Activated CD8-positive, alpha-beta memory T cell treated with anti-CD3 and anti-CD28 coated beads, Interleukin-2, amount 10 ng/mL, durations not matched to agents 7 days and 5 days (primary cell): ENCODE measurements around the gene CACNB4. TPM values are rescaled to one million over a fixed set of nuclear protein-coding genes. Genes with fewer than 3 reads are reported as not detected.

Experiments used
- ATAC-seq: fragments of 150-1000 bp; cut with Tn5 transposase; one replicate; pipeline ENCODE4 v1.10.0; 2021; ENCODE audit warnings: moderate library complexity
- CTCF ChIA-PET: fragments of 350-600 bp; sonication (Branson Sonifier 250); formaldehyde crosslinking; loops from one replicate; lab custom pipeline; 2021; ENCODE audit warnings: antibody characterized with exemption; lab: Charles Lee
- DNase-seq: peaks from one replicate; pipeline ENCODE4 v3.0.0-alpha.2; 2020
- H3K27ac Mint-ChIP-seq: one replicate; pipeline ENCODE4 v1.8.0; 2021; ENCODE audit warnings: mild to moderate bottlenecking, mixed read lengths
- H3K27me3 Mint-ChIP-seq: one replicate; pipeline ENCODE4 v1.8.0; 2021; ENCODE audit warnings: mixed read lengths
- H3K36me3 Mint-ChIP-seq: one replicate; pipeline ENCODE4 v1.8.0; 2021; ENCODE audit warnings: mild to moderate bottlenecking, mixed read lengths
- H3K4me1 Mint-ChIP-seq: one replicate; pipeline ENCODE4 v1.8.0; 2021; ENCODE audit warnings: mixed read lengths
- H3K4me3 Mint-ChIP-seq: one replicate; pipeline ENCODE4 v1.8.0; 2021; ENCODE audit warnings: mild to moderate bottlenecking, moderate library complexity, mixed read lengths
- H3K9me3 Mint-ChIP-seq: one replicate; pipeline ENCODE4 v1.8.0; 2022; ENCODE audit warnings: low read depth, mixed read lengths
- total RNA-seq, 2 experiments: library from RNA; stranded (reverse); gene quantifications; one replicate each; pipeline ENCODE4 v1.2.3, GENCODE V29; 2021

CACNB4 gene
- total RNA-seq, 2 experiments from 2014 or later: 0.14 to 0.23 TPM

DNA sequence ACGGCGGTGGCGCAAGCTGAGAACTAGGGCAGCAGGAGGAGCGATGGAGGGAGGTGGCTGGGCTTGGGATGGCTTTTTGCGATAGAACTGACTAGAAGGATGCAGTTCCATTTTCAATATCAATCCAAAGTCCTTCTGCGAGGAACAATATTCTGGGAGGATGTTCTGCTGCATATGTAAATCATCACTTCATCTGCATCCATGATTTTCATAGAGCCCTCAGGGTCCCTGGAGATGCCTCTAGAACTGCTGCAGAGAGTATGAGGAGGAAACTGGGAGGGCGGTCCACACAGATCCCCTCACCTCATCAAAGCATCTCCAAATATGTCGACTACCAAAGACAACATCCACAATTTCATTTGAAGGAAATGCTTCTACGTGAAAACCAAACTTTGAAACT is 20.8 kb downstream of the CACNB4 start:
- ATAC-seq: no peak
- Mint-ChIP-seq H3K4me1 (no peaks in the 10 kb centered on the region), H3K9me3 (no peaks in the 10 kb centered on the region)

GRCh38 chr2:152075461-152076050 is 23.3 kb downstream of the CACNB4 start:
- no peaks in the 10 kb centered on the region for H3K27me3 Mint-ChIP-seq
- H3K4me3 Mint-ChIP-seq: no peak overlapping the region
- no peaks in the 10 kb centered on the region for H3K36me3 Mint-ChIP-seq
- no peaks in the 10 kb centered on the region for H3K4me1 Mint-ChIP-seq
- no peak overlapping the region for H3K27ac Mint-ChIP-seq
- DNase-seq (no peak), ATAC-seq (no peak)
- no peaks in the 10 kb centered on the region for H3K9me3 Mint-ChIP-seq
- CTCF ChIA-PET: no interaction called here

More for the DNA sequence above, 20.8 kb downstream of the CACNB4 start:
- H3K4me3 Mint-ChIP-seq: no peak overlapping the region
- DNase-seq: no peak
- H3K36me3 Mint-ChIP-seq: no peaks in the 10 kb centered on the region
- CTCF ChIA-PET: no interaction called here
- no peak overlapping the region for H3K27ac Mint-ChIP-seq
- H3K27me3 Mint-ChIP-seq: no peaks in the 10 kb centered on the region

DNA sequence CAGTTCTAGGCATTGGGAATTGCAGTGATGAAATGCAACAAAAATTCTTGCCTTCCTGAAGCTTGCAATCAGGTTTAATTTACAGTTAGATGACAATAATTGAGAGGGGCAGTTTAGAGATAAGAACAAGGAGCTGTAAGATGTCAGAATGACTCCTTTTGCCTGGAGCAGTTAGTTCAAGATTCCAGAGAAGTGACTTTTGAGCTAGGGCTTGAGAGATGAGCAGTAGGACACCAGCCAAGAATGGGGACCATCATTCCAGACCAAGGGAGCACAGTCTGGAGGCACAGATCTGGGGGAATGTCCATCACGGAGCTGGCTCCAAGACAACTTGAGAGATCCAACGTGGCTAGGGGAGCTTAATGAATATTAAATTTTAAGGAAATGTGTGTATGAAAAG is 26.8 kb downstream of the CACNB4 start:
- no peak for ATAC-seq
- Mint-ChIP-seq H3K4me3 (no peak overlapping the region), H3K9me3 (no peaks in the 10 kb centered on the region), H3K4me1 (no peaks in the 10 kb centered on the region), H3K27me3 (no peaks in the 10 kb centered on the region), H3K27ac (no peak overlapping the region), H3K36me3 (no peaks in the 10 kb centered on the region)
- no peak for DNase-seq
- CTCF ChIA-PET: no interaction called here

GRCh38 chr2:152071518-152071917 is 27.3 kb downstream of the CACNB4 start:
- no peak overlapping the region for H3K27ac Mint-ChIP-seq
- ATAC-seq: no peak
- H3K27me3 Mint-ChIP-seq: no peaks in the 10 kb centered on the region
- no peaks in the 10 kb centered on the region for H3K4me1 Mint-ChIP-seq
- no peaks in the 10 kb centered on the region for H3K36me3 Mint-ChIP-seq
- no peak overlapping the region for H3K4me3 Mint-ChIP-seq
- CTCF ChIA-PET: no interaction called here
- H3K9me3 Mint-ChIP-seq: no peaks in the 10 kb centered on the region
- DNase-seq: no peak

- H3K27ac Mint-ChIP-seq: no peak overlapping the region
- CTCF ChIA-PET: no interaction called here
- no peaks in the 10 kb centered on the region for H3K9me3 Mint-ChIP-seq
- H3K4me1 Mint-ChIP-seq: no peaks in the 10 kb centered on the region
- DNase-seq (no peak), ATAC-seq (no peak)
- H3K4me3 Mint-ChIP-seq: no peak overlapping the region
- no peaks in the 10 kb centered on the region for H3K36me3 Mint-ChIP-seq
- peaks cover under 1% of the 10 kb centered on the region for H3K27me3 Mint-ChIP-seq
Observed at GRCh38 chr2:152071092-152071491, 27.8 kb downstream of the CACNB4 start.

DNA sequence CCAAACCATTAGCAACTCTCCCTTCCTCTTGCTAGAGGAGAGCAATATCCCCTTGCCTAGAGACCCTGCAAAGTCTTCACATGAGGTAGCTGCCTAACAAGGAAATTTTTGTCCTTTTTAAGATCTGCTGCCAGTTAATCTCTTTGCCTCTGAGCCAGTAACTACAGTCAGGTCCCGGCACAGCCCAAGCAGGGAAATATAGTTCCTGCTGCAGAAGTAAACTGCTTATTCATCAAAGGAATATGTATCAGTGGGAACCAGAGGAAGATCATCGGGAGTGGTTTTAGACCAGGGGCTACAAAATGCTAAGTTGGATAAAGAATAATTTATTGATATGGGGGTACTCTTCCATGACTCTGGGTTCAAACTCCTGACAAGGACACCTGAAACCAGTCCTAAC is 30.6 kb downstream of the CACNB4 start:
- no peak overlapping the region for H3K27ac Mint-ChIP-seq
- no peak overlapping the region for H3K4me3 Mint-ChIP-seq
- no peak for DNase-seq
- H3K4me1 Mint-ChIP-seq: no peaks in the 10 kb centered on the region
- CTCF ChIA-PET: no interaction called here
- ATAC-seq: no peak
- peaks cover 10% of the 10 kb centered on the region for H3K27me3 Mint-ChIP-seq
- no peaks in the 10 kb centered on the region for H3K36me3 Mint-ChIP-seq
- no peaks in the 10 kb centered on the region for H3K9me3 Mint-ChIP-seq

DNA sequence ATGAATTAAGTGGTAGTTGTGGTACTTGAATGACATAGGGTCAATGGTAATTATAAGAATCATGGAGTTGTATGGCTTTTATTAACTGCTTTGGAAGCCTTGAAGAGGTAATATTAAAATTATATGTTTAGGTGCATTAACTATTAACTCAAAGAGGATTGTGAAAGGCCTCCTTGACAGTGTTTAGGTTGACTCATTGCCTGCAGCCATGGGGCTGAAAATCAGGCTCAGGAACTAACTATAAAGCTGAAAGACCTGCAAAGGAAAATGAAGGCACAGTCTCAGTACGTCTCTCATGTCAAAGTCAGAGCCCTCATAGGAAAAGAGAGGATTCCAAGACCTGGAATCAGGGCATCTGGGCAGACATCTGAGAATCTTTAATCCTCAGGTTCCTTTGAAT is 31.0 kb downstream of the CACNB4 start:
- H3K27ac Mint-ChIP-seq: no peak overlapping the region
- no peaks in the 10 kb centered on the region for H3K9me3 Mint-ChIP-seq
- no peak overlapping the region for H3K4me3 Mint-ChIP-seq
- CTCF ChIA-PET: no interaction called here
- DNase-seq: no peak
- no peak for ATAC-seq
- H3K36me3 Mint-ChIP-seq: no peaks in the 10 kb centered on the region
- H3K27me3 Mint-ChIP-seq: peaks cover 12% of the 10 kb centered on the region
- no peaks in the 10 kb centered on the region for H3K4me1 Mint-ChIP-seq

DNA sequence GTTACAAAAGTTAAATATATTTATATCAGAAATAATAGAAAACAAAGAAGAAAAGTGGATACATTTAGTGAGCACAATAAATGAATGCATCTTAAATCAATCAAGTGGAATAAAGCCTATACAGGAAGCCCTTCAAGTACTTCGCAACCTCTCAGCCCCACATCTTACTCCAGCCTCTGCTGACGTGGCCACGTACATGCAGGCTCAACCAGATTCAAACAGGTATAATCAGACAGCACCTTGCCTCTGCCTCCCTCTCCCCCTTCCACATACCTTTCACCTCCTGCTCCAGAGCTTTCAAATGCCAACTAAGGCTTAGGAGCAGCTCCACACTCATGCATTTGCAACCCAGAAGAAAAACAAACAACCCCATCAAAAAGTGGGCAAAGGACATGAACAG is 32.9 kb downstream of the CACNB4 start:
- CTCF ChIA-PET: no interaction called here
- Mint-ChIP-seq H3K9me3 (no peaks in the 10 kb centered on the region), H3K4me1 (no peaks in the 10 kb centered on the region), H3K36me3 (no peaks in the 10 kb centered on the region), H3K27ac (no peak overlapping the region), H3K27me3 (peaks cover 16% of the 10 kb centered on the region), H3K4me3 (no peak overlapping the region)
- ATAC-seq (no peak), DNase-seq (no peak)

DNA sequence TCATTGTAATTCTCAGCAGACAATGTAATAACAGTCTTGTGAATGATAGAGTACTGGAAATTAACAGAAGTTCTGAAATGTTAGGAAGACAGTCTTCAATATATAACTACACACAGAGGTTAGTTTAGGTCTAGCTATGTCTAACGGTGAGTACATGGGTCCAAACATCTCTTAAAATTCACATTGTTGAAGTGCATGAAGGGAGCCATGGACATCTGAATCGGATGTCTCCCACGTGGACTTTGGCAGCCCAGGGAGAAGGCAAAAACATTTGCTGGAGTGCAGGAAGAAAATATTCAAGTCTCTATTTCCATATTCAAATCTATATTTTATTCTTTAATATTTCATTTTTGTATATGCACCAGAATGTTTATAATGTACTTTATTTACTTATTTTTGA is 34.8 kb downstream of the CACNB4 start:
- ATAC-seq (no peak), DNase-seq (no peak)
- H3K4me3 Mint-ChIP-seq: no peak overlapping the region
- CTCF ChIA-PET: no interaction called here
- H3K27me3 Mint-ChIP-seq: peaks cover 16% of the 10 kb centered on the region
- H3K4me1 Mint-ChIP-seq: no peaks in the 10 kb centered on the region
- H3K36me3 Mint-ChIP-seq: no peaks in the 10 kb centered on the region
- H3K9me3 Mint-ChIP-seq: no peaks in the 10 kb centered on the region
- no peak overlapping the region for H3K27ac Mint-ChIP-seq

DNA sequence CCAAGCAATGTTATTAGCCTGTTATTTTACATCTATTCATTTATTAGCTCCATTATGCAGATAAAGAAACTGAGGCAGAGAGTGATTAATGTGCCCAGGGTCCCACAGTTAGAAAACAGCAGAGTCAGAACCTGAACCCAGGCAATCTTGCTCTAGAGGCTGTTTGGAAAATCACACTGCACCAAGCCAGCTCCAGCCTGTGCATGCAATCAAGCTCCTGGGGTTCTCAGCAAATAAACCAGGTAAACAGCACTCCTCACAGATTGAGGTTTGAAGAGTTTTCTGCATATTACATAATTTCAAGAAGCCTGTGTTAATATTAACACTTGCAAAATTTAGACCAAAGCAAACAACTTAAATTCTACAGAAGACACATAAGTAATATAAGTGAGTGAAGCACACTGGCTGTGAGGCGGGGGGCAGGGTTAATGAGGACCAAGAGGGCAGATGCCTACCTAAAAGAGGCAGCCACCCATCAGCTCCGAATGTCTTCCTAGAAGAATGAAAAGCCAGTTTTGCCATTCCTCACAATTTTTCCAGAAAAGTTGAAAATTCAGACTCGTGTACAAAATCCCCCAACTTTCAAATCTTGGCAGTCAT is 35.4 kb downstream of the CACNB4 start:
- CTCF ChIA-PET: no interaction called here
- Mint-ChIP-seq H3K27ac (no peak overlapping the region), H3K4me3 (no peak overlapping the region), H3K4me1 (no peaks in the 10 kb centered on the region), H3K9me3 (no peaks in the 10 kb centered on the region), H3K27me3 (peaks cover 16% of the 10 kb centered on the region), H3K36me3 (no peaks in the 10 kb centered on the region)
- no peak for ATAC-seq
- no peak for DNase-seq

DNA sequence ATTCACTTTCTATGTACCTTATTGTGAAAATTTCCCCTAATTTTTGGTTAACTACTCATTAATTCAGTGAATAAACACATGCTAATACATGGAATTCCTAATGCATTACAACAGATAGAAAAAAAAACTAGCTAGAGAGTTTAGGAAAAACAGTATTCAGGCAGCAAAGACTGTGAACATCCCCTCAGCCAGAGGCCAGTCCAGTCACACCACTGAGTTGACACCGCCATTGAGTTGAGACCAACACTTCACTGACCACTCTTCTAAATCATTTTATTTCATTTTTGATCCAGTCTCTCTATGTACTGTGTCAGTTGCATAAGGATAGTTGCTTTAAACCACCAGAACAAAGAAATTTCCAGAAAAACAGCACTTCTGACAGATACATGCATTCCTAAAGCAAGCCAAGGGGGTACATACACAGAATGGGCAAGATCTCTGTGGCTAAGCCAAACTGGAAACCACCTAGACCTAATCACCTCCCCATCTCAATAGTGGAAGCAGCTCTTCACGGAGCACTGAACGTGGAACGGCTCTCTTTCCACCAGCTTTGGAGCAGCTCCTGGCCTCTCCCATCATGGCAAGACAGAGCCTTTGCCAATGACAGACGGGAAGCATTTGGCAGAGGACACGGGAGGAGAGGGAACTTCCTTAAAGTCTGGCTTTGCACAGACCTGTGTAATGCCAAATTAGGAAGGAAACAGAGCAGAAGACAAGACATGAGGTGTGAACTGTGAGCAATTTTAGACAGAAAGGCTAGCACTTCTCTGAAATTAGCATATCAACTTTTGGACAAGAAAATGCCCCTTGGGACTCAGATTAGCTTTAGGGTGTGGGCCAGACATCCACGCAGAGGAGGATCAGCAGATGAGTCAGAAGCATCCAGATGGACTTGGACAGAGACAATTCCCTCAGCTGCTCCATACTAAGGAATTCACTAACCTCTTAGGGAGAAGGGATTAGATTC is 36.4 kb downstream of the CACNB4 start:
- no peaks in the 10 kb centered on the region for H3K9me3 Mint-ChIP-seq
- ATAC-seq (no peak), DNase-seq (no peak)
- no peaks in the 10 kb centered on the region for H3K36me3 Mint-ChIP-seq
- H3K27ac Mint-ChIP-seq: no peak overlapping the region
- H3K27me3 Mint-ChIP-seq: peaks cover 19% of the 10 kb centered on the region
- H3K4me3 Mint-ChIP-seq: no peak overlapping the region
- H3K4me1 Mint-ChIP-seq: no peaks in the 10 kb centered on the region
- CTCF ChIA-PET: no interaction called here

DNA sequence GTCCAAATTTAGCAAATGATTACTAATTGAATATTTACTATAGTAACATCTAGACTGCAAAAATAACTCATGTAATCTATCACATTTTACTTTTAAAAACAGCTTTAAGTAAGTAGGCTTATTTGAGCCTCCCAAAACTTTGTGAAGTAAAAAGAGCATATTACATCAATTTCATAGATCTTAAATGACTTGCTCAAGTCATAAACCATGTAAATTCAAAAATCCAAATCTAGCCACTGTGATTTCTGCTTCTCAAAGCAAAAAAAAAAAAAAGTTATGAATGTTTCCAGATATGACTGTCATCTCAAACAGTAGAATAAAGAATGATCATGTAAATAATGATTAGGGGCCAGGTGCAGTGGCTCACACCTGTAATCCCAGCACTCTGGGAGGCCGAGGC is 37.5 kb downstream of the CACNB4 start:
- Mint-ChIP-seq H3K36me3 (no peaks in the 10 kb centered on the region), H3K9me3 (no peaks in the 10 kb centered on the region), H3K4me1 (no peaks in the 10 kb centered on the region), H3K4me3 (no peak overlapping the region), H3K27ac (no peak overlapping the region), H3K27me3 (peaks cover 19% of the 10 kb centered on the region)
- DNase-seq: no peak
- CTCF ChIA-PET: no interaction called here
- ATAC-seq: no peak

- Mint-ChIP-seq H3K9me3 (no peaks in the 10 kb centered on the region), H3K36me3 (no peaks in the 10 kb centered on the region), H3K4me1 (no peaks in the 10 kb centered on the region), H3K4me3 (no peak overlapping the region), H3K27ac (no peak overlapping the region), H3K27me3 (peaks cover 14% of the 10 kb centered on the region)
- ATAC-seq (no peak), DNase-seq (no peak)
- CTCF ChIA-PET: no interaction called here
Observed at GRCh38 chr2:152058655-152059054, 40.2 kb downstream of the CACNB4 start.

DNA sequence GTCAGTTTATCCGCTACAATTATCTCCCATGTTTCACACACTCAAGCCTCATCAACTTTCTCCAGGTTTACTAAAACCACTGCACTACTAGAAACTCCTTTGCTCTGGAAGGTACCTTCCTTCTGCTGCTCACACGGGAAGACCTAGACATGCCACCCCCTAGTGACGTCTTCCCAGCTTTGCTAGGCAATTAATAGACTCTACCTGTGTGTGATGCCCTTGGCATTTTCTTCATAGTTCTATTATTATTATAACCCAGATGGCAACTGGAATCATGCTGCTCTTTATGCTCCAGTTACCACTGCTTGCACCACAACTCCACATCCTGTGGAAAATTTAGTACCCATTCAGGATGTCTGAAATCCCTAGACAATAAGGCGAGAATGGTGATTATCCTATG is 42.4 kb downstream of the CACNB4 start:
- Mint-ChIP-seq H3K27me3 (peaks cover 3% of the 10 kb centered on the region), H3K9me3 (no peaks in the 10 kb centered on the region), H3K36me3 (no peaks in the 10 kb centered on the region), H3K4me3 (no peak overlapping the region), H3K4me1 (no peaks in the 10 kb centered on the region), H3K27ac (no peak overlapping the region)
- DNase-seq (no peak), ATAC-seq (no peak)
- CTCF ChIA-PET: no interaction called here
